HG02763 (cell line): ENCODE results near the gene PPP4R1.
A peak's percentile ranks its signal among the peaks of the same experiment; 100 is the strongest.
"Not testable (repeated sequence)": the region's sequence is repeated elsewhere in the genome, so short reads cannot be mapped to it uniquely, and the experiment has no call there.

Experiments used
- ATAC-seq: cut with Tn5 transposase; IDR thresholded peaks from one replicate; pipeline ENCODE4 v1.9.1; 2021; ENCODE audit warnings: mild to moderate bottlenecking, moderate library complexity; ENCODE audit not compliant: unreplicated experiment

The PPP4R1 gene

GRCh38 chr18:9629709-9630108, 15.3 kb upstream of the PPP4R1 start:
- no peak for ATAC-seq

DNA sequence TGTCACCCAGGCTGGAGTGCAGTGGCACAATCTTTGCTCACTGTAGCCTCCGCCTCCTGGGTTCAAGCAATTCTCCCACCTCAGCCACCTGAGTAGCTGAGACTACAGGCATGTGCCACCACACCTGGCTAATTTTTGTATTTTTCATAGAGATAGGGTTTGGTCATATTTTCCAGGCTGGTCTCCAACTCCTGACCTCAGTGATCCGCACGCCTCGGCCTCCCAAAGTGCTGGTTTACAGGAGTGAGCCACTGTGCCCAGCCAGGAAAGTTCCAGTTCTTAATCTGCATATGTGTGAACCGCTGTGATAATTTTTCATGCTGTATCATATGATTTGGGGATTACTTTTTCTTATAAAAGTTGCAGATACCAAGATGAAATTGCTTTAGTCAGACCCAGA, 14.6 kb upstream of the PPP4R1 start:
- no peak for ATAC-seq

GRCh38 chr18:9627642-9628041, 13.3 kb upstream of the PPP4R1 start:
- ATAC-seq, result no peak

- no peak for ATAC-seq
These were observed 5.6 kb upstream of the PPP4R1 start for GRCh38 chr18:9619990-9620389.

- ATAC-seq, result no peak
These were observed 5.2 kb upstream of the PPP4R1 start for GRCh38 chr18:9619545-9619944.

GRCh38 chr18:9619056-9619455, 4.7 kb upstream of the PPP4R1 start:
- no peak for ATAC-seq

DNA sequence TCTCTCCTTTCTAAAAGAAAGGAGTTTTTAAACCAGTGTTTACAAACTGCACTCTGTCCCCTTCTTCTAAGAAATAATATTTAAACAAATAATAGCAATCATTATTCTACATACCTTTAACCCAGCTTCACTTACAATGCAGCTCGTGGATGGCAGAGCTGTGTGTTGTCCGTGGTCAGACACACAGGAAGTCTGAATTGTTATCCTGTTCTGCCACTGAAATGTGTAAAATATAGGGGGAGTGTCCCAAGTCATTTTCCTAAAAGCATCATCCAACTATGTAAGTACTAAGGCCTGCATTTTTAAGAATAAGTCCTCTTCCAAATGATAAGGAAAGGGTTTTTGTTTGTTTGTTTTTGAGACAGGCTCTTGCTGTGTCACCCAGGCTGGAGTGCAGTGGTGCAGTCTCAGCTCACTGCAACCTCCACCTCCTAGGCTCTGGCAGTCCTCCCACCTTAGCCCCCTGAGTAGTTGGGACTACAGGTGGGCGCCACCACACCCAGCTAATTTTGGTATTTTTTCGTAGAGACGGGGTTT, 2.7 kb upstream of the PPP4R1 start:
- ATAC-seq, result no peak

GRCh38 chr18:9616049-9616448, 1.7 kb upstream of the PPP4R1 start:
- no peak for ATAC-seq

DNA sequence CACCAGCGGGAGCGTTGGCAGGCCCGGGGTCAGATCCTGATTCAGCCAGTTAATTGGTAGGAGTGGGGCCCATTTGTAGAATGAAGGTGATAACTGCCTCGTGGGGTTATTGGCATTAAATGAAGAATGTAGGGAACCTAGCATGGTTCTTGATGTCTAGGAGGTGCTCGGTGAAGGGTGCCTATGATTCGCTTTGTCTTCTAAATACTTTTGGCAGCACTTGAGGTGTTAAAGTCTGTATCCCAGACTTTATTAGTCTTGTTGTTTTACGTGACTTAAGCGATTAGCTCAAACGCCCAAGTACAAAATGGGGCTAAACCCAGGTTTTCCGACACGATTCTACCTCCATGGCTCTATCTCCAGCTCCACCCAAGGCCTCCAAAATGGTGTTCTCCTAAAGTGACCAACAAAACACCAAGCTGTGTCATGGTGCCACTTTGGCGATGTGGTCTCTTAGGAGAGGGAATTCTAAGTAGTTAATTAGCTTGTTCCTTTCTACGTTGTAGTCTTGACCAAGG, 980 bp upstream of the PPP4R1 start:
- ATAC-seq, result no peak

- ATAC-seq, result peak; percentile 37
These were observed 584 bp downstream of the PPP4R1 start for GRCh38 chr18:9613550-9614400.

DNA sequence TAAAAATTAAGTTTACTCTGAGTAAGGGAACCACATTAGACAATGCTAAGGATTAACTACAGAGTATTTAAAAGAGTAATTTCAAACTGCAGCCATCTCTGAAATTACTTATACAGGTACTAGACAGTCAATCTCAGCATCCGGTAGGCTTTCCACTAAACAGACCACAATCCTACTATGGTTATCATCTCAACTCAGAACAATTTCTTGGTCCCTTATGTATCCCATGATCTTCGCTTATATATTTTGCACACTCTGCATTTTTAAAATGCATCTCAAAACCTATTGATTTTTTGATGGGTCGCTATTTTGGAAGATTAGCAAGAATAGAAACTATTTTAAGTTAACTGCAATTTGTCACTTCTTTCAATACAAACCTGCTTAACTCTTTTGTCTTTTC, 1.4 kb downstream of the PPP4R1 start:
- ATAC-seq, result no peak

GRCh38 chr18:9612215-9612830, 2.0 kb downstream of the PPP4R1 start:
- ATAC-seq, result no peak

DNA sequence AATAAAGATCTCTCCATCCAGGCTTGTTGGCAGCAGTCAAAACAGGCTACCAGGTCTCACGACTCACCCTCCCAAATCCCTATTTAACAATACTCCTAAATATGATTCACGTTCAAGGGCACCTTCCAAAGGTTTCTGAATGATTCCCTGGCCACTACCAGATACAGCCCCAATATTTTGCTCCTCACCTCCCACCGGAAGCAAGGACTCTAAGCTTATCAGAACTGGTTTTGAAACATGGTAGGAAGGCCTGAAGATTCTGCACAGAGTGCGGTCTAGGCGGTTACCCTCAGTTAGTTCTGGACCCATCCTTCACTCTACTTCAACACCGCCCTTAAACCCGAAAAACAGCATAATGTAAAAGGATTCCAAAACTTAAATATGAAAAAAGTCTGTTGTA, 5.2 kb downstream of the PPP4R1 start:
- ATAC-seq, result no peak

DNA sequence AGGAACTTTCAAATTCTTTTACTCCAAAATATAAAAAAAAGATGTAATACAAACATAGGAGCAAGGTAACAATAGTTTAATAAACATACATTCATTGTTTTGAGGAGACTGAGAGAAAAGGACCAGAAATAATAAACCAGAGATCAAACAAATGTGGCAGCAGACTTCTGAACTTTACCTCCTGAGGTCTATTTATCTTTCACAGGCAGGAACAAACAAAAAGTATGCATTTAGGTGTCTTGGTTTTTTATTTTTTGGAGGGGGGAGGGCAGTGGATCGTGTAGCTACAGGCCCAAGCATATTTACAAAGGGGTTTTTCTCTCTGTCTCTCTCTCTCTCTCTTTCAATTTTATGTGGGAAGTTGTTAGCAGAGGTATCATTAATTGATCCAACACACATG, 5.6 kb downstream of the PPP4R1 start:
- no peak for ATAC-seq

DNA sequence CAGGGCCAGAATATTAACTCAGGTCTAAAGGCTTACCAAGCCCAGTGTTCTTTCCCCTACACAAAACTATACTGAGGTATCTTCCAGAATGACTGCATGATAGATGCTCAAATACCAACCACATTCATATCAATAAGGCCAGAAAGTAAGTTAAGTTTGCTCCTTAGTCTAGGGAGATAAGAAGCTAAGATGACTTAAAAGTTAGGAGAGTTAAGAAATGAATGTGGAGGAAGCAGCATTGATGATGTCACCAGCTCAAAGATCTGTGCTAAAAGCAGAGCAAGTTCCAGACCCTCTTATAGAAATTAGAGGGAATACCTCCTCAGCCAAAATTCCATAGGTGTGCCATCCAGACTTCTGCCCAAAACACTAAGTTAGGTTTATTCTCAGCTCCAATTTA, 6.1 kb downstream of the PPP4R1 start:
- no peak for ATAC-seq

- ATAC-seq, result not testable (repeated sequence)
These were observed 7.2 kb downstream of the PPP4R1 start for GRCh38 chr18:9607111-9607510.

DNA sequence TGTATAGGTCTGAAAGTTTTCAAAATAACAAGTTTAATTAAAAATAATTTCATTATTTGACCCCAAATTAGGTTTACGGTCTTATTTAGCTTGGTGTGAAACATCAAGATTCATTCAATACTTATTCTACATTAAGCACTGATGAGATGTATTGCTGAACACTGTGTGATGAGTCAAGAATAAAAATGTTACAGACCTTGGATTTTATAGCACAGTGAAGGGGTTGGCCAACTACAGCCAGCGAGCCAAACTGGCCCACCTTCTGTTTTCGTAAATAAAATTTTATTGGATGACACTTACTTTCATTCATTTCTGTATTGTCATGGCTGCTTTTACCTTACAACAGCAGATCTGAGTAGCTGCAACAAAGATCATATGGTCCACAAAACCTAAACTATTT, 8.3 kb downstream of the PPP4R1 start:
- no peak for ATAC-seq

DNA sequence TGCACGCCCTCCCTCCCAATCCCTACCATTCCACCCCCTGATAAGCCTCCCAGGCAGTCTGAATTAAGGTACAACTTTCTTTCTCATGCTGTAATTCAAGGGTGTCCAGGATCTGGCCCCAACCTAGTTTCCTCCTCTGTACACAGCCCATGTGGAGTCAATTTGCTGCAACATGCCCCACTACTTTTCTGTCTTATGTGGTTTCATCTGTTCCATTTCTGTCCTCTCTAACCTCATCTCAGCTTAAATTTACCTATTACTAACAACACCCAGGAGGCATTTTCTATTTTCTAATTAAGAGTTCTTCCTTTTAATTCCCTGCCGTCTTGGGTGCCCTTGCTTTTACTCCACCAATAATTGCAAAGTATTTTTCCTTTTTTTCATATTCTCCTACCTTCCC, 10.0 kb downstream of the PPP4R1 start:
- ATAC-seq, result no peak

DNA sequence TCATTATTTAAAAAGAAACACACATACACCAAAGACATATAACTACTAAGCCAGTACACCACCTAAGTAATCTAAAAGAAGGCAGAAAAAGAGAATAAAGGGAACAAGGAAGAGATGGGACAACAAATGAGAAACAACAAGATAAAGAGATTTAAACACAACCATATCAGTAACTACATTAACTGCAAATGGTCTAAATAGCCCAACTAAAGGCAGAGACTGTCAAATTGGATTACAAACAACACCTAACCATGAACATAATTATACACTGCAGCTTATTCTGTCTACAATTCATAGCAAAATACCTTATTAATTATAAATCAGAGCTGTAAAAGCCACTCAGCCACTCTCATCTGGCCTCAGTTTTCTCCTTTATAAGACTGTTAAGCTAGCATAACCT, 15.0 kb downstream of the PPP4R1 start:
- ATAC-seq, result no peak

DNA sequence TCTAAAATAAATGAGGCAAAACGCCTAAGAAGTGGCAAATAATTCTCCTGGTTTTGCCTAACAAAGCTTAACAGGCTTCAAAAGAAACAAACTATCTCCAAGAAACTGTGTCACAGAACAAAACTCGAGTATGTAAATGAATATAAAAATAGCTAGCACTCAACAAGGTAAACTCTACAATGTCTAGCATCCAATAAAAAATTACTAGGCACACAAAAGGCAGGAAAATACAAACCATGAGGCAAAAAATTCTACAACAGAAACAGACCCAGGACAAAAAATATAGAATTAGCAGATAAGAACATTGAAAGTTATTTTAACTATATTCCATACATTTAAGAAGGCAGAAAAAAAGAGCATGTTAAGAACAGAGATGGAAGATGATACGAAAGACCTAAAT, 16.8 kb downstream of the PPP4R1 start:
- ATAC-seq, result no peak

DNA sequence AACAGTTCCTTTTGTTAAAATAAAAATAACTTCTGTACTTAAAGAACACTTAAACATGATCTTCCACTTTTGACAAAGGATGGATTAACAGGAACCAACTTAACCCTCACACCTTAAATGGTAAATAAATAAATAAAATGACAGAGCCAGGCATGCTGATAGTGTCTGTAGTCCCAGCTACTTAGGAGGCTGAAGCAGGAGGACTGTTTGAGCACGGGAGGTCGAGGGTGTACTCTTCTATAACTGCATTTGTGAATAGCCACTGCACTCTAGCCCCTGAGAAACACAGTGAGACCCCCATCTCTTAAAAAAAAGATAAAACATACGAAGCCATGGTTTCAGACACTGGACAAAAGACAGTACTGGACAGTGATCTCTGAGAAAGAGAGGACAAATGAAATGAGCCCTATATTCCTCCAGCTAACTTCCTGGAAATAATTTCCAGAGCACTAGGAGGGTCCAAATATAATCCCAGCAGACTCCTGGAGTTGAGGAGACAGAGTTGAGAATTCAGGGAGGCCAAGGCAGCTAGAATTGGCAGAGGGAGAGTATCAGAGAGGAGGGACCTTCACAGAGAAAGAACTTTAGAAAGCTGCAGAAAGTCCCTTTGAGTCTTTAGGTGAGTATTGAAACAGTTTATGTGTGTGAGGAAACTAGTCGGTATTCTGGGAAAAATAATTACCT, 17.4 kb downstream of the PPP4R1 start:
- no peak for ATAC-seq

GRCh38 chr18:9596226-9596625, 18.1 kb downstream of the PPP4R1 start:
- no peak for ATAC-seq
